COR-L47 (cell line): ENCODE data around the gene FNBP1L.
"Not testable (repeated sequence)": the region's sequence is repeated elsewhere in the genome, so short reads cannot be mapped to it uniquely, and the experiment has no call there.

ENCODE experiments used
- DNase-seq: peaks from one replicate; lab custom pipeline; 2025; lab: John Stamatoyannopoulos, UW

Gene FNBP1L

GRCh38 chr1:93443454-93443853 is 4.5 kb upstream of the FNBP1L start:
- DNase-seq = no peak

GRCh38 chr1:93446837-93447451 is 974 bp upstream of the FNBP1L start:
- peak; percentile 57 for DNase-seq

- peak; percentile 72 for DNase-seq
Observed at GRCh38 chr1:93448292-93448982, 519 bp downstream of the FNBP1L start.

- DNase-seq = peak; percentile 52
Observed at GRCh38 chr1:93448983-93449804, 1.3 kb downstream of the FNBP1L start.

- DNase-seq = no peak
Observed at GRCh38 chr1:93450321-93450720, 2.4 kb downstream of the FNBP1L start.

- no peak for DNase-seq
Observed at GRCh38 chr1:93453911-93454310, 6.0 kb downstream of the FNBP1L start.

GRCh38 chr1:93459126-93459525 is 11.2 kb downstream of the FNBP1L start:
- no peak for DNase-seq

- no peak for DNase-seq
Observed at GRCh38 chr1:93461236-93461635, 13.3 kb downstream of the FNBP1L start.

- no peak for DNase-seq
Observed at GRCh38 chr1:93463960-93464359, 16.0 kb downstream of the FNBP1L start.

- not testable (repeated sequence) for DNase-seq
Observed at GRCh38 chr1:93465371-93466082, 17.6 kb downstream of the FNBP1L start.

GRCh38 chr1:93467606-93468005 is 19.7 kb downstream of the FNBP1L start:
- no peak for DNase-seq

- DNase-seq = no peak
Observed at GRCh38 chr1:93468662-93469061, 20.7 kb downstream of the FNBP1L start.

- DNase-seq = not testable (repeated sequence)
Observed at GRCh38 chr1:93469223-93469622, 21.3 kb downstream of the FNBP1L start.

GRCh38 chr1:93471284-93471683 is 23.4 kb downstream of the FNBP1L start:
- no peak for DNase-seq

- DNase-seq = no peak
Observed at GRCh38 chr1:93471911-93472310, 24.0 kb downstream of the FNBP1L start.

- DNase-seq = no peak
Observed at GRCh38 chr1:93474321-93474720, 26.4 kb downstream of the FNBP1L start.

GRCh38 chr1:93475681-93476080 is 27.8 kb downstream of the FNBP1L start:
- no peak for DNase-seq

- DNase-seq = not testable (repeated sequence)
Observed at GRCh38 chr1:93479133-93479745, 31.3 kb downstream of the FNBP1L start.

GRCh38 chr1:93481899-93482298 is 34.0 kb downstream of the FNBP1L start:
- not testable (repeated sequence) for DNase-seq

- no peak for DNase-seq
Observed at GRCh38 chr1:93483200-93483599, 35.3 kb downstream of the FNBP1L start.

- no peak for DNase-seq
Observed at GRCh38 chr1:93483606-93484005, 35.7 kb downstream of the FNBP1L start.

GRCh38 chr1:93488207-93488606 is 40.3 kb downstream of the FNBP1L start:
- no peak for DNase-seq
